ENCODE data around the gene SNRPD1. TPM values are rescaled to one million over a fixed set of nuclear protein-coding genes. Genes with fewer than 3 reads are reported as not detected.

Gene SNRPD1
- polyA plus RNA-seq, 1 experiment = 5.8 TPM

DNA sequence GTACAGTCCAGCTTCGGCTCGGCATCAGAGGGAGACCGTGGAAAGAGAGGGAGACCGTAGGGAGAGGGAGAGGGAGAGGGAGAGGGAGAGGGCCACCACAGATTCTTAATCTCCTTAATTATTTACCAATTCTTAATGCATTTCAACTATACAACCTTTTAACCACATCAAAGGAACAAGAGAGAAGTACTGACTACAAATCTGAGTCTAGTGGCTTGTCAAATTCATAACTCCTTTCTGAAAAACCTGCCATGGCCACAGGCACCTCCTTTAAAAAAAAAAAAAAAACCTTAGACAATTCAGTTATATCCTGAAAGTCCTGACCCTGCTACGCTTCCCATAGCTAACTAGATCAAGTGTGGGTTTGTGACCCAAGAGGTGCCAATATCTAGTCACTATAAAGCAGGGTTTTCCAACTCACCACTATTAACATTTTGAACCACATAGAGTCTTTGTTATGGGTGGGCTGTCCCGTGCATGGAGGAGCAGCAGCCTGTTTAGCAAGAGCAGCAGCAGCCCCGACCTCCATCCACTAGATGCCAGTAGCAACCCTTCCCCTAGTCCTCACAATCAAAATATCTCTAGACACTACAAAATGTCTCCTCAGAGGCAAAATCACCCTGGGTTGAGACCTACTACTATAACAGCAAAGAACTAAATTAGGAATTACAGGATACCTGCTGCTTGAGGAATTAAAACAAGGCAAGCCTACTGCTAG lies 18.4 kb upstream of the SNRPD1 start:
- DNase-seq (ENCODE audit: low read depth) = no peak
- TF ChIP-seq, protein P1, sequence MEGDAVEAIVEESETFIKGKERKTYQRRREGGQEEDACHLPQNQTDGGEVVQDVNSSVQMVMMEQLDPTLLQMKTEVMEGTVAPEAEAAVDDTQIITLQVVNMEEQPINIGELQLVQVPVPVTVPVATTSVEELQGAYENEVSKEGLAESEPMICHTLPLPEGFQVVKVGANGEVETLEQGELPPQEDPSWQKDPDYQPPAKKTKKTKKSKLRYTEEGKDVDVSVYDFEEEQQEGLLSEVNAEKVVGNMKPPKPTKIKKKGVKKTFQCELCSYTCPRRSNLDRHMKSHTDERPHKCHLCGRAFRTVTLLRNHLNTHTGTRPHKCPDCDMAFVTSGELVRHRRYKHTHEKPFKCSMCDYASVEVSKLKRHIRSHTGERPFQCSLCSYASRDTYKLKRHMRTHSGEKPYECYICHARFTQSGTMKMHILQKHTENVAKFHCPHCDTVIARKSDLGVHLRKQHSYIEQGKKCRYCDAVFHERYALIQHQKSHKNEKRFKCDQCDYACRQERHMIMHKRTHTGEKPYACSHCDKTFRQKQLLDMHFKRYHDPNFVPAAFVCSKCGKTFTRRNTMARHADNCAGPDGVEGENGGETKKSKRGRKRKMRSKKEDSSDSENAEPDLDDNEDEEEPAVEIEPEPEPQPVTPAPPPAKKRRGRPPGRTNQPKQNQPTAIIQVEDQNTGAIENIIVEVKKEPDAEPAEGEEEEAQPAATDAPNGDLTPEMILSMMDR (IDR thresholded peaks at IDR 0.05; ENCODE audit: insufficient read depth, low read depth, low read length) = no peak
- no peaks in the 10 kb centered on the region for H3K36me3 ChIP-seq (ENCODE audit: control insufficient read depth, insufficient read depth, low read length)
- POLR2A ChIA-PET = no interaction called here
- CTCF ChIA-PET = interaction anchor here (0.6 kb wide), 1 partner anchor 106 kb away, joined by 5 read pairs; no protein-coding TSS in a partner anchor
- H3K4me3 ChIP-seq (ENCODE audit: low read depth, low read length) = no peak overlapping the region
- H3K27me3 ChIP-seq (ENCODE audit: control insufficient read depth, insufficient read depth, low read length) = no peaks in the 10 kb centered on the region

DNA sequence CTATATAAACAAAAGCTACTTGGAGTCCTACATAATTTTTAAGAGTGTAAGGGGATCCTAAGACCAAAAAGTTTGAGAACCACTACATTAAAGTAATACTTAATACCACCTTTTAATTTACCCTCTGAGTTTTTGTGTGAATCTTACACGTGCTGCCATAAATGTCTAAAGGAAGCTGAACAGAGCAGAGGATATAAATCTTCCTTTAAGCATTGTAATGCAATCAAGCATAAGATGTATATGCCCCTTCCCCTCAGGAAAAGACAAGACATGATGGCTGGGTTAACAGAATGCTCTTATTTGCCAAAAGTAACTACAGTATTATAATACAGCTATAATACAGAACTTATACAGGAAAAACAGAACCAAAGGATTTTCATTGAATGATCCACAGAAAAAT lies 14.5 kb upstream of the SNRPD1 start:
- H3K36me3 ChIP-seq (ENCODE audit: control insufficient read depth, insufficient read depth, low read length) = no peaks in the 10 kb centered on the region
- H3K4me3 ChIP-seq (ENCODE audit: low read depth, low read length) = no peak overlapping the region
- CTCF ChIA-PET = interaction anchor here (0.6 to 1.2 kb wide), 3 partner anchors 14 to 403 kb away, joined by 3 read pairs; no protein-coding TSS in a partner anchor
- TF ChIP-seq, protein P1 (IDR thresholded peaks at IDR 0.05; ENCODE audit: insufficient read depth, low read depth, low read length) = no peak
- H3K27me3 ChIP-seq (ENCODE audit: control insufficient read depth, insufficient read depth, low read length) = no peaks in the 10 kb centered on the region
- DNase-seq (ENCODE audit: low read depth) = no peak
- POLR2A ChIA-PET = interaction anchor here (0.6 kb wide), 1 partner anchor 1841 kb away, joined by 8 read pairs; no protein-coding TSS in a partner anchor

DNA sequence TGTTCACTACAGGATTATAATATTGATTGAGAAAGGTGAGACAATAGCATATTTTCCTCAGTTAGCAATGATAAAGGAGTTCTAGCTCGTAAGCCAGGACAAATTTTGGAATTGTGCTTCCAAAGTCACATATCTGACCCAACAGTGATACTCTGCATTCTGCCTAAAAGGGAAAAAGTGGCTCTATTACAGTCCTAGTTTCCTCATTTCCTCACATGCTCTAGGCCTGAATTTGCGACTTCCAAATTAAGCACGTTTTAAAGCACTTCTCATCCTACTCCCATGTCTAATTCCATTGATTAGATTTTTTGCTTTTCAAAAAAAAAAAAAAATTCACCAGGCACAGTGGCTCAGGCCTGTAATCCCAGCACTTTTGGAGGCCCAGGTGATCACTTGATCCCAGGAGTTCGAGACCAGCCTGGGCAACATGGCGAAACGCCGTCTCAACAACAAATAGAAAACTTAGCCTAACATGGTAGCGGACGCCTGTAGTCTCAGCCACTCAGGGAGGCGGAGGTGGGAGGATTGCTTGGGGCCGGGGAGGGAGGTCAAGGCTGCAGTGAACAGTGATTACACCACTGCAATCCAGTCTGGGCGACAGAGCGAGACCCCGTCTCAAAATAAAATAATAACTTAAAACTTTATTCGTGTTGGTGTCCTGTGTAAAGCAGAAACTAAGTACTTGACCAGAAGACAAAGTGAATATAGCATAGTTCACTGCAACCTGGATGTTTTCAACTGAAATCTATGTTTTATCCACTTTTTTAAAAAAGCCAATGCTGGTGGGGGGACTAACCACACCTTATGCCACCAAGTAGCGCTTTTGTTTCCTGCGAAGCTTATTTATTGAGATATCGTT lies 13.2 kb upstream of the SNRPD1 start:
- no peaks in the 10 kb centered on the region for H3K27me3 ChIP-seq (ENCODE audit: control insufficient read depth, insufficient read depth, low read length)
- ChIA-PET CTCF (interaction anchor here (0.5 to 3.1 kb wide), 2 partner anchors 12 to 406 kb away, joined by 3 to 59 read pairs; partner anchors contain the start of gene SNRPD1), POLR2A (no interaction called here)
- H3K36me3 ChIP-seq (ENCODE audit: control insufficient read depth, insufficient read depth, low read length) = no peaks in the 10 kb centered on the region
- no peak for DNase-seq (ENCODE audit: low read depth)
- TF ChIP-seq, protein P1 (IDR thresholded peaks at IDR 0.05; ENCODE audit: insufficient read depth, low read depth, low read length) = no peak
- peak overlapping the region; percentile 94 for H3K4me3 ChIP-seq (ENCODE audit: low read depth, low read length)

DNA sequence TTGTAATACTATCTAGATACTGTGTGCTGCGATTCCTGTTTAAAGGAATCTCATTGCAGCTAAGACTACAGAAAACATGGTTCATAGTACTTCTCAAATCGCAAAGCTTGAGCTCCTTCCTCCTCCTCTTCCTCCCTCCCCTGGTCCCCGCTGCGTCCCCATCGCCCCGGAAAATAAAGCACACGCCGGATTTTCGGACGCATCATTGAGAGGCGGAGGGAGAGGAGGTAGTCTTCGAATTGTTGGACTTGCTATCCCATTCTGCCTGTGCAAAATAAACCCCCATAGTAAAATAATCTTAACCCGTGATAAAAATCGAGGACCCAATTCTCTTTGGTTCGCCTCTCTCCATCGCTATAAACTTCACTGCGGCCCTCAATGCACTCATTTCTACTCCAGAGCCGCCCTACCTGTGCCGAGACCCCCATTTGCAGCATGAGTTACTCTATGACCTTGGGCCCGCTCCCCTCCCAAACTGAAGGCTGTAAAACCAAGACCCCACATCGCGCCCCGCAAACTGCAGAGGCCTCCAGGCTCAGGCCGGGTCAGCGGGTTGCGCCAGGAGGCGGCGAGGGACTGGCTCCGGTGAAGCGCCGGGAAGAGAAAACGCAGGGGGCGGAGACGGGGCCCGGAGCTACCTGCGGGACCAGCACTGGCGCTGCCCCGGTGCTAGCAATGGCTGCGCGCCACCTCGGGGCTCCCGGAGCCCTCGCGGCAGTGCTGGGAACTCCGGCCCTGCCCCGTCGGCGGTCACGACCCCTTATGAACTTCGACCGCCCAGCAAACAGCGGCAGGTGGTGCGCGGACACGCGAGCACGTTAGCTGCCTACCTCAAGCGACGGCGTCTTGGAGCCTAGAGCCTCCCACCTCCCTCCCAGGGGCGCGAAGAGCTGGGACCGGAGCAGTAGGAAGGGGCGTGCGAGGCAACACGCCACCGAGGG lies 12.3 kb upstream of the SNRPD1 start:
- Histone ChIP-seq H3K27me3 (ENCODE audit: control insufficient read depth, insufficient read depth, low read length) (no peaks in the 10 kb centered on the region), H3K36me3 (ENCODE audit: control insufficient read depth, insufficient read depth, low read length) (no peaks in the 10 kb centered on the region), H3K4me3 (ENCODE audit: low read depth, low read length) (peak overlapping the region; percentile 94)
- CTCF ChIA-PET = interaction anchor here (0.5 to 3.1 kb wide), 24 partner anchors 9 to 408 kb away, joined by 3 to 59 read pairs (median 4); partner anchors contain the start of genes ABHD3, MIB1 and SNRPD1
- TF ChIP-seq, protein P1 (IDR thresholded peaks at IDR 0.05; ENCODE audit: insufficient read depth, low read depth, low read length) = peak; percentile 19; the same call in 1 of the 2 replicates
- POLR2A ChIA-PET = interaction anchor here (0.6 to 1.1 kb wide), 2 partner anchors 25 to 30 kb away, joined by 3 read pairs; no protein-coding TSS in a partner anchor
- no peak for DNase-seq (ENCODE audit: low read depth)
